Stimulated activated CD4-positive, alpha-beta T cell treated with anti-CD3 and anti-CD28 coated beads, Interleukin-15, amount 100 ng/mL, for 24 hours (primary cell): ENCODE results near the gene GALNT16.

Experiments used
- DNase-seq: peaks from one replicate; pipeline ENCODE4 v3.0.0-alpha.2; 2020

GALNT16 gene

DNA sequence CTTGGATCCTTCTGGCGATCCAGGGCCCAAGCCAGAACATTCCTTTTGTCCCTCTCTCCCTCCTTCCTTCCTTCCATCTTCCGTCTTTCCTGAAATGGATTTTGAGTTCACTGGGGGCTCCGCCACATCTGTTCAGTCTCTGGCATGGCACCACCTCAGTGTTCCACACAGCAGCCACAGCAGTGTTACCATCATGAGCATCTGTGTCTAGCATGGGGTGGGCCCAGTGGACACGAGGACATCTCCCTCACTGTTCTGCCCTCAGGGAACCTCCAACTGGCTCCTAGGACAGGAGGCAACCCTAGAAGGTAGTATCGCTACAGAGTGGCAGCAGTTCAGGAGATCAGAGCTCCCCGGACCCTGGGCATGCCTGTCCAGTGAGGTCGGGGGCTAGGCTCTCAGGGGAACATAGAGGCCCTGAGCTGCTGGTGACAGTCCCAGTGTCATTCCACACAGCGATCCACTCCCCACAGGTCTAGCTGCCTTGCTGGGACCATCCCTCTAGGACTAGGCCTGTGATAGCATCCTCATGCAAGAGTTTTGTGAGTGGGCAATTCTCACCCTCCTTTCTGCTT, 59.0 kb downstream of the GALNT16 start:
- no peak for DNase-seq

DNA sequence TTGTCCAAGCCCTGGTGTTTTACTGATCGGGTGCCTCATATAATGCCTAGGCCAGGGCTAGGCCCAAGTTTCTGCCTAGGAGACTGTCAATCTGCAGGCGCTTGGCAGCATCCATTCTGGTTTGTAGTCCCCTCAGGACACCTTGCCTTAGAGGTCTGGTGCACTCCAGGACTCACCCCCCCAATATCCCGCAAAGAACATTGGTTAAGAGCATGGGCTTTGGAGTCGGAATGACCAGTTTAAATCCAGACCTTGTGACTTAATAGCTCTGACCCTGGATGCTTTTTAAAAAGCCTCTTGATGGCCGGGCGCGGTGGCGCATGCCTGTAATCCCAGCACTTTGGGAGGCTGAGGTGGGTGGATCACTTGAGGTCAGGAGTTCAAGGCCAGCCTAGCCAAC, 60.0 kb downstream of the GALNT16 start:
- DNase-seq = no peak

DNA sequence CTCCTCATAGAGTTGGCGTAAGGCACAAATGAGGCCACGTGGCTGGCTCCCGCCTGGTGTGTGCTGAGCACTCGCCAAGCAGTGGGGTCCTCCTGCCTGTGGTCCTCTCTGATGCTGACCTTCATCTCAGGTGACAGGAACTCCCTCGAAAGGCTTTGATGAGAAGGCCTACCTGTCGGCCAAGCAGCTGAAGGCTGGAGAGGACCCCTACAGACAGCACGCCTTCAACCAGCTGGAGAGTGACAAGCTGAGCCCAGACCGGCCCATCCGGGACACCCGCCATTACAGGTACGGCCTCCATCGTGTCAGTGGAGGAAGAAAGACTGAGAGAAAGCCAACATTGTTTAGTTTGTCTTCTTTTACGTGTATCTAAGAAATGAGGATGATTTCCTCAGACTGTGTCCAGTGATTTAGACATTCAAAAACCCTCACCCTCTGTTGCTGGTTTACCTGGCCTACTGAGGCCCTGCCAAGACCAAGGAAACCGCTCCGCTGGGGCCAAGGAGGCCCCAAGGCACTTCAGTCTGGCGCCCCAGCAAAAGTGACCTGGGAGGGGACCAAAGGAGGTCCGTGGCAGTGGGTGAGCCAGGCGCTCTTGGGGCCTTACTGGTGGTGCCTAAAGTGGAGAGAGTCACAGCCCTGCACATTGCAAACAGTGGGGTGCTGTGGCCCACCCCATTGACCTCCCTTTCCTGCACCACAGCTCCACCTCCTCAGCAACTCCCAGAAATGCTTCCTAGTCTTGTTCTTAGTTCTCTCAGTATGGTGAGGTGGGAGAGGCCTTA, 60.8 kb downstream of the GALNT16 start:
- DNase-seq = no peak

DNA sequence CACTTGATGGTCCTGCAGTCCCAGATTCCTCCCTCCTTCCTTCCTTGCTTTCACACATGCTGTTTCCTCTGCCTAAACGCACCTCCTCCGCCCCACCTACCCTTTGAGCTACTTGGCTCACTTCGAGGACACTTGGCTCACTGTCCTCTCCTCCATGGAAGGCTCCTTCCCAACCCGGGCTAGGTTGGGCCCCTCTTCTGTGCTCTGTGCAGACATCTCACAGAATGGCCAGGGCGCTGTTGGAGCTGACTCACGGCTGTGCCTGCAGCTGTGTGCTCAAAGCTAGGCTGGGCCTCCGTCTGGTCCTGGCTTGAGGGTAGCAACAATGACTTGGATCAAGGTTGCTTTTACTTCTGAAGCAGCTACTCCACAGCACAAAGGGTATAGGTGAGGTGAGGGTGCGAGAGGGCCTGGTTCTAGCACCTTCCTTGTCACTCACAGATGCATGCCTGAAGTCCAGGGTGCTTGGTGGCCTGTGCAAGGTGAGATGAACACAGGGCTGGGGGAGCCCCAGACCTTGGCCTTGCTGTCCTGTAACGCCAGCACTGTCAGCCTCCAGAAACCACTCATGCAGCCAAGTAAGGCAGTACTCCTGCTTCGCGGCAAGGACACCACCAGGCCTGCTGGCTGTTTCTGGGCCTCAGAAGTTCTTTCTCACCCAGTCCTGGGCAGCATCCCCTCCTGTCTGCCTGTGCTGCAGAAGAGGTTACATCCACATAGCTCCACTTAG, 61.8 kb downstream of the GALNT16 start:
- DNase-seq = no peak

DNA sequence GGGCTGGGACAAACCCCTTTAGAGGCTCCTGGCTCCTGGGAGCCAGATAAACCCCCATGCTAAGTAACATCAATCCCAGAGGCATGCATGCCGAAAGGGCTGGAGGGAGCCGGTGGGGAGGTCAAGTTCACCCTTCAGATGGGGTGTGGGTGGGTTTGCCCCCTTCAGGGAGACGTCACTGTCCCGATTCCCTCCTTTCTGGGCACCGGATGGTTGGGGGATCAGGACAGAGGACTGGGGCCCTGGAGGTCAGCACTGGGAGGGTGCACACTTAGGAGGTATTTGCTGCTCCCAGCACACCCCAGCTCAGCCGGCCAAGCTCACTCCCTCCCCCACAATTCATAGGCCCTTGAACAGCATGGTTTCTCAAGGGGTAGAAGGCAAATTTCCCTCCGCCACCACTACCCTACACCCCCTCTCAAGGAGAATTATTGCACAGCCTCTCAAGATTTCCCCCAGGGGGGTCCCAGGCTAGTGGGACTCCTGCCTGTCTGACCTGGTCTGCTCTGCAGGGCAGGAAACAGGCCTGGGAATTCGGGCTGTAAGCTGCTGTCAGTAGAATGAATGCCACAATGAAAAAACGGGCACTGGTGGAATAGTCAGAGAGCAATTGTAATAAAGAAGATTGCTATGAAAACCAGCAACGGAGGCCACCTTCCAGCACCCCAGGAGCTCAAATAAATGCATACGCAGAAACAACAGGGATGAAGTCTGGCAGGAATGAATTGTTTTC, 63.5 kb downstream of the GALNT16 start:
- no peak for DNase-seq

DNA sequence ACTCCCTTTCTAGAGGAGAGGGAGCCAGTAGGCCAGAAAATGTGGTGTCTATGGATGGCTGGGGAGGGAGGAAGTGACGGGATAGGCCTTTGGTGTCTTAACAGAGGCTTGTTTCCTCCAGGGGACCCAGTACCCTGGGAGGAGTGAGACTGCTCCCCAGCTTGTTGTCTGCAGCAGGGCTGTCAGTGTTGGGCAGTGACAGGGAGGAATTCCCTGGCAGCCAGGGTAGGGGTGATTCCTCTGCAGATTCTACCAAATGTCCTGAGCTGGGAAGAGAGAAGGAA, 64.0 kb downstream of the GALNT16 start:
- DNase-seq = no peak

DNA sequence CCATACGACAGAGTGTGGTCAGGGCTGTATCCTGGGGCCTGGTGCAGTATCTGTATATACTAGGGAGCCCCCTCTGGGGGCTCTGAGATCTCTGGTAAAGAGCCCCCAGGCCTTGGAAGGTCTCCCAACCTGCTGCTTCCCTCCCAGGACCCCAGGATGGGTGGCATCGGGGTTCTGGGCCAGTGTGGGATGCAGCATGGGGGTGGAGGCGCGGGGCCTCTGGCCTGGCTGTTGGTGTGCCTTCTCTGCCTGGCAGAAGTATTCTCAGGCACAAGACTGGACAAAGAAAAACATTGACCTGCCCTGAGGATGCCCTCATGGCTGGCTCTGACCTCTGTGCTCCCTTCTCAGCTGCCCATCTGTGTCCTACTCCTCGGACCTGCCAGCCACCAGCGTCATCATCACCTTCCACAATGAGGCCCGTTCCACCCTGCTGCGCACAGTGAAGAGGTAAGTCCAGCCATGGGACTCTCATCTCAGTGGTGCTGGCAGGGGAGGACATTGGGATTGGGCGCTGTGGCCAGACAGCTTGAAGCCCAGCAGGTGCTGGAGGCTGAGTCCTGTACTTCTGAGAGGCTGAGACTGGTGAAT, 64.5 kb downstream of the GALNT16 start:
- DNase-seq = no peak

DNA sequence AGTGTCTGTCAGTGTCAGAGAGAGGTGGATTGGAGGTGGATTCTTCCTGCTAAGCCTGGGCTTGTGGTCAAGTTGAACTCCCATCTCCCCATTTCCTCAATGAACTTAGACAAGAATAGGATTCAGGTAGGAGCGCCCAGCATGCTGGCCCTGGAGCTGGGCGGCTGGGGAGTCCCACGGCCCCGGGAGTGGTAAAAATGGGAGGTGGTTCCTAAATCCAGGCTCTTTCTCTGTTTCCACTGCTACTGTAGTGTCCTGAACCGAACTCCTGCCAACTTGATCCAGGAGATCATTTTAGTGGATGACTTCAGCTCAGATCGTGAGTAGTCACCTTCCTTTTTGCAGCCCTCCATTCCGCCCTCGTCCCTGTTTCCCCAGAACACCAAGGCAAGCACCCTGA, 65.1 kb downstream of the GALNT16 start:
- DNase-seq = no peak

DNA sequence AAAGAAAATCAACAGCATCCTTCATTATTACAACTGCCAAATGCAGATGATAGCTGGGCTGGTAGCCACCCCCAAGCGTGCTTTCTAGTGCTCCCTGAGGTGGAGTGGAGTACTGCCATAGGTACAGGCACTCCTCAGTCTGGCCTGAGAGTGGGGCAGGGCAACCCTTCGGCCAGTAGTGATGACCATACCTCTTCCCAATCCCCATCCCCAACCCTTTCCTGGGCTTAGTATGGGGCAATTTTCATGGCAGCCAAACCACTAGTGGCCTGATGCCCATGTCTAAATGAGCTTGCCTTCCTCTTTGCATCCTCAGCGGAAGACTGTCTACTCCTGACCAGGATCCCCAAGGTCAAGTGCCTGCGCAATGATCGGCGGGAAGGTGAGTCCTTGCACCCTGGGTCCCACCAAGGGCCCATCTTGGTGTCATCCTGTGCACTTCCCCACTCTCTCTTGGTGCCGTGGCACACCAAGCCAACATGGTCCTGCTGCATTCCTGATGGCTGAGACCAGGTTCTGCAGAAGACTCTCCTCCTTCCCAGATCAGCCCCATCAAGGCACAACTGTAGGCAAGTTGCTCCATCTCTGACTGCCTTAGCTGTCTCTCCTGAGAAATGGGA, 65.8 kb downstream of the GALNT16 start:
- no peak for DNase-seq

DNA sequence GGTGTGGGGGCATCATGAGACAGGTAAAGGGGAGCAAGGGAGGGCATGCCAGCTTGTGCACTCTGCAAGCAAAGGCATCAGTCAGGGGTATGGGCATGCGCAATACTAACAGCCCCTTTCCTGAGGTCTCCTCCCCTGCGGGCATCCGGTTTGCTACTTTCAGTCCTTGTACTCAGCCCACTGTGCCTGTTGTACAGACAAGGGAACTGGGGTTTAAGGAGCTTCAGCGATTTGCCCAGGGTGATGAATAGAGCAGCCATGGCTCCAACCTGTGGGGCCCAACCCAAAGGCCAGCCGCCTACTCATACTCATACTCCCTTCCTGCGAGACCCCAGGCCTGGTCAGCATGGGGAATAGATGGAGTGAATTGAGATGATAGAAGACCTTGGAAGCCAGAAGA, 66.7 kb downstream of the GALNT16 start:
- no peak for DNase-seq

DNA sequence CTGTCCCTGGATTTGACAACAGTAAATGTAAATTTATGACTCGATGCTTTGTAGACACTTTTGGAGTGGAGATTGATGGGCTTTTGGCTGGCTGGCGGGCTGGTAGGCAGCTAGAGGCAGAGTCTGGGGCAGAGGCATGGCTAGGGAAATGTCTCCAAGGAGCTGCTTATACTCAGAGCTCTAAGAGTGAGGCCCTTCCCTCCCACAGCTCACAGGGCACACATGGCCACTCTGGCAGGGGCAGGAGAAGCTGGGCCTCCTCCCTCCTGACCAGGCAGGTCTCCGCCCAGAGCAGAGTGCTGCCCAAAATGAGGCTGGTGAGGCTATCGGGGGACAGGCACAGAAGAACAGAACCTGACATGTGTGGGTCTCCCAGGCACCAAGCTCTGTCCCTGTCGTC, 67.5 kb downstream of the GALNT16 start:
- no peak for DNase-seq

DNA sequence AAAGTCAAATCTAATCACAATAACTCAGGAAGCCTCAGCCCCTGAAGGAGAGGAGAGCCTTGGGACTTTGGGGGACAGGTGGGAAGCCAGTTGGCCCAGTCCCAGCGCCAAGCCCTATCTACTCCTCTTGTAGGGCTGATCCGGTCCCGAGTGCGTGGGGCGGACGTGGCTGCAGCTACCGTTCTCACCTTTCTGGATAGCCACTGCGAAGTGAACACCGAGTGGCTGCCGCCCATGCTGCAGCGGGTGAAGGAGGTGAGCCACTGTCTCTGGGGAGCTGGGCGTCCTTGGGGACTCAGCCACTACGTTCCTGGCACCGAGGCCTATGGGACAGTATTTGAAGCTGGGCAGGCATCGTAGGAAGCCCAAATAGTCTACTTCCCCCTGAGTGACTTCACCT, 68.4 kb downstream of the GALNT16 start:
- DNase-seq = no peak

DNA sequence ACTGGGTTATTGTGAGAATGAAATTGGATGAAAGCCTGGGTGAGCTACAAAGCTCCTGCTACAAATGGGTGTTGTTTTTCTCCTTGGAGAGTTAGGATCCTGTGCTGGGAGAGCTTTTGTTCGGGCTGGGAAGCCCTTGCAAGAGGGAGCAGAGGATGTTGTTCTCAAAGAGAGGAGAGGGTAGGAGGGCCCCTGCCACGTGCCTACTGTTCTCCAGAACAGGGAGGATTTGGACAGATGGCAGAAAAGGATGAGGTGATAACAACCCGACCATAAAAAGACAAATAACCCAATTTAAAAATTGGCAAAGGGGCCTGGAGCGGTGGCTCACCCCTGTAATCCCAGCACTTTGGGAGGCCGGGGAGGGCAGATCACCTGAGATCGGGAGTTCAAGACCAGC, 68.8 kb downstream of the GALNT16 start:
- DNase-seq = no peak

DNA sequence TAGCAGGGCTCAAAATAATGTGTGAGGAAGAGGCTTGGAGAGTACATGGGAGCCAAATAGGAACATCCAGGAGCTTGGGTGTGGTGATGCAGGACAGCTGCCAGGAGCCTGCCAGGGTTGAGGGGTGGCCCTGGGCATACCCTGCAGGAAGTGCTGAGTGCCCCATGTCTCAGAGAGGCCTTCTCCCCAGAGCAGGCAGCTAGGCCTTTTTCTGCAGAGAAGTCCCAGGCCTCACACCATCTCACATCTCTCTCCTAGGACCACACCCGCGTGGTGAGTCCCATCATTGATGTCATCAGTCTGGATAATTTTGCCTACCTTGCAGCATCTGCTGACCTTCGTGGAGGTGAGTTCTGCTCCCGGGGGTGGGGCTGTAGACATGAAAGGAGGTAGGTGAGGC, 71.2 kb downstream of the GALNT16 start:
- DNase-seq = no peak

DNA sequence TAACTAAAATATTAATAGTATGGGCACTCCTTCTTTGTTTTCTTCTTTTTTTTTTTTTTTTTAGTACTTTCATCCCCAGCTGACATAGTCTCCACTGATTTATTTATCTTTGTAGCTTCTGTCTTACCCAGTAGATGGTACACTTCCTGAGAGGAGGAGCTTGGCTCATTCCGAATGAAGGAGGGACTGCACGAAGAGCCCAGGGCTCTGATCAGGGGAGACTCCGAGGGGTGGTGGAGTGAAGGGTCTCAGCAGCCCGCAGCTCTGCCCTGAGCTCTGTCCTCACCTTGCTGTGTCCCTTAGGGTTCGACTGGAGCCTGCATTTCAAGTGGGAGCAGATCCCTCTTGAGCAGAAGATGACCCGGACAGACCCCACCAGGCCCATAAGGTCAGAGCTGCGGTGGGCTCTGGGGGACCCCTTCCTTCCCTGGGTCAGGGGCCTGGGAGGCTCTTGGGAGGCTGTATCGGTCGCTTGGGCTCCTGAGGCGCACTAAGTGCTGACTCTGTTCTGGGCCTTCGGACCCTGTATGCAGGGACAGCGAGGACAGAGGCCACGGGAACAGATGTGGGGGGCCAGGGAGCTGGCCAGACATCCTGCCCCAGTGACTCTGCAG, 72.9 kb downstream of the GALNT16 start:
- DNase-seq = no peak

DNA sequence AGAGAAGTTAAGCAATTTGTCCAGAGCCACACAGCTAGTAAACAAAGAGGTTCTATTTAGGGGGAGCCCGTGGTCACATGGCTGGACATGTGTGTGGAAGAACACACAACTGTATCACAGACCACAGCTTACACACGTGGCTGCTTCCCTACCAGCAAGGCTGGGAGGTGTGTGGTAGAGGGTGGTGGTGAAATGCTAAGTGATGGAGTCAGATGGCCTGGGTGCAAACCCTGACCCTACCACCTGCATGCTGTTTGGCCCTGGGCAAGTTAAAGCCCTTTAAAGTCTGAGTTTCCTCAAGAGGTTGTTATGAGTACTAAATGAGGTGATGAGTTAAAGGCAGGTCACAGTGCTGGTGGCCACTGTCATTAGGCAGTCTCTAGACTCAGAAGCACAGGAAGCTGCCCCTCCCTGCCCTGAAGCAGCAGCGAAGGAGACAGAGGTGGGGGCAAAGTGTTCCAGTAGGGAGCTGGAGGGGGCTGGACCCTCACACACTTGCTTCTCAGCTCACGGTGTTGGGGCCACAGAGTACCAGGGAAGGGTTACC, 73.9 kb downstream of the GALNT16 start:
- DNase-seq = no peak

DNA sequence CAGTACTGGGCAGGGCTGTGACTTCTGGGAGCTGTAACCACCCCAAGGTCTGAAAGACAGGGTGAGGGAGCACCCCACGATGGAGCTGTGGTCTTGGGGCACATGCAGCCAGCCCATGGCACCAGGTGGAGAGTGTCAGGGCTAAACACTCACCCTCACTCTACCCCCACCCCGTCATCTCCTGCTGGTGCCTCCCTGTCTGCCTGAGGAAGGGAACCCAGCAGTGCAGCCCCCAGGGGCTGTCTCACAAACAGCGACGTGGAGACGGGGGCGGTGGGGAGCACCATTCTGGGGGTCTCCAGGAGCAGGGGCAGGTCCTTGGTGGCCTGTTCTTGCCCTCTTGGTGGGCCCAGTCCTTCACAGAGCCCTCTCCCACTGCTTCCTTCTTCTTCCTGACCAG, 74.6 kb downstream of the GALNT16 start:
- no peak for DNase-seq

DNA sequence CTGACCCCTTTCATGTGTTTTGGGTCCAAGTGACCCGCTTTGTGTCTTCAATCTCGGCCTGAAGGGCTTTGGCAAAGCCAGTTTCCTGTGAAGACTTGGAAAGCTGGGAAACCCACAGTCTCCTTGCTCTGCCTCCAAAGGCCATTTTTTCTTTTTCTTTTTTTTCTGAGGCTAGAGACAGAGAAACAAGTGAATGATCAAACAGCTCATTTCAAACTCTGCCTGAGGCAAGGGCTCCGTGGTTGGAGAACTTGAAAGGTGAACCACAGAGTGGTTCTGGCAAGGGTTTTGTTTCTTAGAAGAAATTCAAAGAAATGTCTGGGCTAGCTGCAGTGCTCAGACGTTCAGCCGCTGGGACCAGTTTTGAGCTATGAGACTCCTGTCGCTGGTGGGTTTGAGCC, 75.4 kb downstream of the GALNT16 start:
- no peak for DNase-seq

DNA sequence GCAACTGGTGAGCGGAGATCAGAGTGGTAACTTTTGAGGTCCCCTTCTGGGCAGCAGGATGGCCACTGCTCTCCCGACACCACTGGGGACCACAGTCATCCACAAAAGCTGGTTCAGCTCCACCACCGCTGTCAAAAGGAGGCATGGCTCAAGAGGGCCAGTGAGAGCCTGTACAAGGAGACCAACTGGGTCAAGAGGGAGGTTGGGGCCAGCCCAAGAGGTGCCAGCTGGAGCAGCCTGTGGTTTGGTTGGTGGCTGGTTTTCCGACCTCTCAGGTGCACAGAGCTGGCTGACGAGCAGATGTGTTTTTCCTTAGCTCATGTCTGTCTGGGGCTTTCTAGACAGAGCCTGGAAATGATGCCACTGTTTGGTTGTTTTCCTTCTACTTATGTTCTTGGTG, 78.0 kb downstream of the GALNT16 start:
- no peak for DNase-seq

DNA sequence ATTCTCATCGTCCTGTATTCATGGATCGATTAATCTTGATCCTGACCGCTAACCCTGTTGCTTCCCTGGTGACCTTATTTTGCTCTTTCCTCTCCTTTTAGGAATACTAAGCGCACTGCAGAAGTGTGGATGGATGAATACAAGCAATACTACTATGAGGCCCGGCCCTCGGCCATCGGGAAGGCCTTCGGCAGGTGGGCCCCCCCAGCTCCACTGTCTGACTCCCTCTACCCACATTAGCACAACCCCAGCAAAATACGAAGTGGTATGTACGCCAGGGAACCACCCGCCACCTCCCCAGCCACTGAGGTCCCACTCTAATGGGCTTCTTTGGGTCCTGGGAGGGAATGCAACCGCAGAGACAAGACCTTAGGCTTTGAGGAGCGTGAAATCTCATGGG, 79.5 kb downstream of the GALNT16 start:
- DNase-seq = no peak

DNA sequence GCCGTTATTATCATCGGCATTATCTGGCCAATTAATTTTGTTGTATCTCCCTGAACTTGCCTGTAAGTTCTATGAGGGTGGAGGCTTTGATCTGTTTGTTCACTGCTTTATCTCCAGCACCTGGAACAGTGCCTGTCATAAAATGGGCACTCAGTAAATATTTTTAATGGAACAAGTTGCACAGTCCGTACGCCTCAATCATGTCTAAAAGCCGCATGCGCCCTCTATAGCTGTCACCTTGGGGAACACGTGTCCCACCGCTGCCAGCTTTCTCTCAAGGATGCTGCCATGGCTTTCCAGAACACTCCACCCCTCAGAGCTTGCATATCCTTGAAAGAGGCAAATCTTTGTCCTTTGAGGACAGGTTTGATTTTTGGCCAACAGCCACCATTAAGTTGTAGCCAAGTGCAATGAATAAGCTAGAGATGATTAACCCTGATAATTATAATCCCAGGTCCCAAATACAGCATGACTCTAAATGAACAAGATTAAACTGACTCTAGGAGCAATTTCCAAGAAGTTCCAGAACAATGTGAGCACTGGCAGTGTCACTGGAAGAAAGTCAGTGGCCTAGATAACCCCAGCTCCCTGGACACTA, 83.1 kb downstream of the GALNT16 start:
- DNase-seq = no peak

DNA sequence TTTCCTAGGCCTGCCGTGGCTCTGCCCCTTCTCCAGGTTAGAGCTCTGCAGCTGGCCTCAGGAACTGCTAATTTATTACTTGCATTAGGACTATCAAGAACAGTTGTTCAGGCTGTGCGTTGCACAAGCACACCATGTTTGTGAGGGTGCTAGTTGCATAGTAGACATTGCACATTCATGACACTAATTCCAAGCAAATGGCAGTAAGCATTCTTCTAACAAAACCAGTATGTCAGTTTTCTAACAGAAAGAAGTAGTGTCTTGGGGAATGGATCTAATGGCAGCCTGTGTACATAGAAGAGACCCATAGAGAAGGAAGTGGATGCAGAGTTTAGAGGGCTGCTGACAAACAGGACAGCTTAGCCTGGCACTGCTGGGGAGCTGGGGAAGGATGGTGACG, 84.2 kb downstream of the GALNT16 start:
- no peak for DNase-seq
